GM18868 (cell line): Measurements from ENCODE around the gene PHOX2B.
"Not testable (repeated sequence)": the region's sequence is repeated elsewhere in the genome, so short reads cannot be mapped to it uniquely, and the experiment has no call there.

Source experiments
- ATAC-seq: cut with Tn5 transposase; IDR thresholded peaks from one replicate; pipeline ENCODE4 v1.9.1; 2021; ENCODE audit warnings: mild to moderate bottlenecking, moderate library complexity; ENCODE audit not compliant: unreplicated experiment

The PHOX2B gene

GRCh38 chr4:41748074-41748570 is 403 bp downstream of the PHOX2B start:
- ATAC-seq: no peak

GRCh38 chr4:41747230-41748055 is 1.1 kb downstream of the PHOX2B start:
- ATAC-seq: no peak

GRCh38 chr4:41746440-41747229 is 1.9 kb downstream of the PHOX2B start:
- no peak for ATAC-seq

GRCh38 chr4:41746025-41746439 is 2.5 kb downstream of the PHOX2B start:
- ATAC-seq: no peak

- ATAC-seq: no peak
These were observed 3.1 kb downstream of the PHOX2B start for GRCh38 chr4:41745292-41746024.

GRCh38 chr4:41744572-41745291 is 3.8 kb downstream of the PHOX2B start:
- no peak for ATAC-seq

GRCh38 chr4:41741354-41741753 is 7.2 kb downstream of the PHOX2B start:
- no peak for ATAC-seq

- ATAC-seq: not testable (repeated sequence)
These were observed 11.0 kb downstream of the PHOX2B start for GRCh38 chr4:41737491-41737890.

GRCh38 chr4:41734371-41734770 is 14.2 kb downstream of the PHOX2B start:
- no peak for ATAC-seq

- ATAC-seq: no peak
These were observed 16.9 kb downstream of the PHOX2B start for GRCh38 chr4:41731569-41732126.

GRCh38 chr4:41728573-41728913 is 20.0 kb downstream of the PHOX2B start:
- no peak for ATAC-seq

- no peak for ATAC-seq
These were observed 20.5 kb downstream of the PHOX2B start for GRCh38 chr4:41727861-41728572.

- ATAC-seq: no peak
These were observed 23.3 kb downstream of the PHOX2B start for GRCh38 chr4:41725254-41725653.

GRCh38 chr4:41723286-41723685 is 25.2 kb downstream of the PHOX2B start:
- ATAC-seq: no peak

GRCh38 chr4:41722181-41722580 is 26.3 kb downstream of the PHOX2B start:
- ATAC-seq: no peak

GRCh38 chr4:41719417-41719816 is 29.1 kb downstream of the PHOX2B start:
- no peak for ATAC-seq

- no peak for ATAC-seq
These were observed 29.6 kb downstream of the PHOX2B start for GRCh38 chr4:41718907-41719306.

GRCh38 chr4:41715155-41715554 is 33.4 kb downstream of the PHOX2B start:
- ATAC-seq: no peak

- no peak for ATAC-seq
These were observed 34.0 kb downstream of the PHOX2B start for GRCh38 chr4:41714364-41715000.
